ENCODE measurements around the gene LCE1F. TPM values are rescaled to one million over a fixed set of nuclear protein-coding genes. Genes with fewer than 3 reads are reported as not detected.

Gene LCE1F
- polyA plus RNA-seq, 2 donors, result not detected

DNA sequence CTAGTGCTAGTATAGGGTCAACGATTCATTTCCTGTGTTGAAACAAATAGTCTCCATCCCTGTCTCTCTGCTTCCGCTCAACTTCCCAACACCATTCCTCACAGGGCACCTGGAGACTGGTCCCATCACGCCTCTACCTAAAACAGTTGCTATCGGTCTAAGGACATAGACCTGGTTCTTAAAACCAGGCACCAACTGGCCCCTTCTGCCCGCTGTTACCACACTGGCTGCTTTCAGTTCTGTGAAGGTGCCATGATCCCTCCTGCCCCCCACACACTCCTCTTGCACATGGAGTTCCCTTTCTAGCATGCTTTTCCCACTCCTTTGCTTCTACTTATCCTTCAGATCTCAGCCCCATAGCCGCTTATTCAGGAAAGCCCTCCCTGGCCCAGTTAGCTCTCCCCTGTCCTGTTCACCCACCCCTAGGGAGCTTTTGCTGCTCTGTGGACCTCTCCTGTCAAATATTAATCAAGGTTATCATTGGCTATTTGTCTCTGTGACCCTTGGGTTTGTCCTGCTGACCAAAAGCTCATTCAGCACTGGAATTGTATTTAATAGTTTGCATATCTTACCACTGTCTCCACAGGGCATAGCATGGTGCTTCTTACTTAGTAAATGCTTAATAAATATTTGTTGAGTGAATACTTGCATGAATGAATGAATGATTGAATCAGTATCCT is 29.0 kb upstream of the LCE1F start:
- H3K27me3 ChIP-seq (ENCODE audit: control insufficient read depth in 1 of 2, insufficient read depth in 2 of 2, low read length in 2 of 2), result no peaks in the 10 kb centered on the region
- H3K27ac ChIP-seq (ENCODE audit: low read depth in 2 of 2, low read length in 1 of 2), result no peak overlapping the region
- no peaks in the 10 kb centered on the region for H3K9me3 ChIP-seq (ENCODE audit: control insufficient read depth in 2 of 2, insufficient read depth in 1 of 2, low read depth in 1 of 2, low read length in 1 of 2)
- no peaks in the 10 kb centered on the region for H3K36me3 ChIP-seq (ENCODE audit: control insufficient read depth in 2 of 2, insufficient read depth in 2 of 2, low read length in 1 of 2)
- WGBS, 2 donors, result 80 to 88% methylated on average over 6 of the region's 6 CpGs
- H3K4me1 ChIP-seq (ENCODE audit: control insufficient read depth in 2 of 2, insufficient read depth in 2 of 2, low read length in 1 of 2), result no peaks in the 10 kb centered on the region
- H3K4me3 ChIP-seq (ENCODE audit: low read depth in 1 of 2, low read length in 2 of 2), result no peak overlapping the region

DNA sequence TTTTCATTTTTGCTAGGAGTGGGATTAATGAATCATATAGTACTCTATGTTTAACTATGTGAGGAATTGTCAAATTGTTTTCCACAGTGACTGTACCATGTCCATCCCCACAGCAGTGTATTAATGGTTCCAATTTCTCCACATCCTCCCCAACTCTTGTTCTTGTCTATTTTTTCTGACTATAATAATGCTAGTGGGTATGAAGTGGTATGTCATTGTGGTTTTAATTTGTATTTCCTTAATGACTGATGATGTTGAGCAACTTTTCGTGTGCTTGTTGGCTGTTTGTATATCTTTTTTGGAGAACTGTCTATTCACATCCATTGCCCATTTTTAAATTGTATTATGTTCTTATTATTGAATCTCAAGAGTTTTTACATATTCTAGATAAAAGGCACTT is 27.1 kb upstream of the LCE1F start:
- H3K9me3 ChIP-seq (ENCODE audit: control insufficient read depth in 2 of 2, insufficient read depth in 1 of 2, low read depth in 1 of 2, low read length in 1 of 2), result no peaks in the 10 kb centered on the region
- WGBS, 2 donors, result 35 to 39% methylated on average over 1 of the region's 1 CpG
- H3K4me3 ChIP-seq (ENCODE audit: low read depth in 1 of 2, low read length in 2 of 2), result no peak overlapping the region
- H3K4me1 ChIP-seq (ENCODE audit: control insufficient read depth in 2 of 2, insufficient read depth in 2 of 2, low read length in 1 of 2), result no peaks in the 10 kb centered on the region
- no peaks in the 10 kb centered on the region for H3K27me3 ChIP-seq (ENCODE audit: control insufficient read depth in 1 of 2, insufficient read depth in 2 of 2, low read length in 2 of 2)
- no peaks in the 10 kb centered on the region for H3K36me3 ChIP-seq (ENCODE audit: control insufficient read depth in 2 of 2, insufficient read depth in 2 of 2, low read length in 1 of 2)
- no peak overlapping the region for H3K27ac ChIP-seq (ENCODE audit: low read depth in 2 of 2, low read length in 1 of 2)

DNA sequence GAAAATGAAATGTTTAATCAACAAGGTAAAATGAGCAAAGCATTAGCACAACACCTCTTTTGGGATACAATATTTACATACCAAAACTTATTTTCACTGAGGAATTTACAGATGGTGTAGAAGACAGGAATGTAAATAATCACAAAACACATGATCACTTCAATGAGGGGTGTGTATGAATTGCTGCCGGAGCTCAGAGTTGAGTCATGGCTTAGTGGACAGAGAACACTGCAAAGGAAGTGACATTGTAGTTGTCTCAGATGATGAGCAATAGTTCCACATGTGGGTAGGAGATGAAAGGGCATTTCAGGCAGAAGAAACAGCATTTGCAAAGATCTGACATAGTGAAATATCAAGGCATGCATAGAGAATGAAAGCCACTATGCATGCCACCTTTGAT is 22.7 kb upstream of the LCE1F start:
- Histone ChIP-seq H3K9me3 (ENCODE audit: control insufficient read depth in 2 of 2, insufficient read depth in 1 of 2, low read depth in 1 of 2, low read length in 1 of 2) (no peaks in the 10 kb centered on the region), H3K4me3 (ENCODE audit: low read depth in 1 of 2, low read length in 2 of 2) (no peak overlapping the region), H3K27ac (ENCODE audit: low read depth in 2 of 2, low read length in 1 of 2) (no peak overlapping the region), H3K27me3 (ENCODE audit: control insufficient read depth in 1 of 2, insufficient read depth in 2 of 2, low read length in 2 of 2) (no peaks in the 10 kb centered on the region), H3K36me3 (ENCODE audit: control insufficient read depth in 2 of 2, insufficient read depth in 2 of 2, low read length in 1 of 2) (no peaks in the 10 kb centered on the region), H3K4me1 (ENCODE audit: control insufficient read depth in 2 of 2, insufficient read depth in 2 of 2, low read length in 1 of 2) (no peaks in the 10 kb centered on the region)
- WGBS, 2 donors, result 0 to 19% methylated on average over 1 of the region's 1 CpG

DNA sequence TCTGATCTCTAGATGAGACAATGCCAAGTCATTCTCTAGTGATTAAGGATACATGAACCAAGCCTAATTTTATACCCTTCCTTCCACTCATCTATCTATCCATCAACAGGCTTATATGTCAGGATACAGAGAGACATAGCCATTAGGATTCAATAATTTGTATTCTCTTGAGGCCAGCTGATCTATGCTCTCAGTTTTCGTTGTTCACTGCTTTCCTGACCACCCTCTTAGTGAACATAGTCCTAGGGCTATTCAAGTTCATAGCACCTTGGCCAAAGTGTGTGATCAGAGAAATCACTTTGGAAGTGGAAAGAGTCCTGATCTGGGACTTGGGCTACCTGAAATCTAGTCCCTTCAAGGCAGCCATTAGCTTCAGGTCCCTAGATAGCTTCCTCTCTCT is 21.4 kb upstream of the LCE1F start:
- WGBS, 2 donors, result 34 to 51% methylated on average over 1 of the region's 1 CpG
- H3K4me3 ChIP-seq (ENCODE audit: low read depth in 1 of 2, low read length in 2 of 2), result no peak overlapping the region

DNA sequence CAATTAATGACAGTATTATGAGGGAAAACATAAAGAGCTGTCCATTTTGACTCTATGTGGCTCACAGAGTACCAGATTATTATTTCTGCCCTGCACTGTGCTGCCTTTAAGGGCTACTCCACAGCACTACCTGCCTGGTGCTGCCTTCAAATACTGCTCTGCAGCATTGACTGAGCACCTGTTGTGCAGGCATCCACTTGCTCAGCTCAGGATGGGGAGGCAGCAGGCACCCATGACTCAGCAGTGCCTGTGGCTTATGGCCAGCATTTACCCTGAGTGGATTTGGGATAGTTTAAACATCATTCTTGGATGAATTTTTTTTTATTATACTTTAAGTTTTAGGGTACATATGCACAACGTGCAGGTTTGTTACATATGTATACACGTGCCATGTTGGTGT is 18.1 kb upstream of the LCE1F start:
- Histone ChIP-seq H3K27ac (ENCODE audit: low read depth in 2 of 2, low read length in 1 of 2) (no peak overlapping the region), H3K27me3 (ENCODE audit: control insufficient read depth in 1 of 2, insufficient read depth in 2 of 2, low read length in 2 of 2) (no peaks in the 10 kb centered on the region), H3K4me1 (ENCODE audit: control insufficient read depth in 2 of 2, insufficient read depth in 2 of 2, low read length in 1 of 2) (peaks cover 0 to 20% of the 10 kb centered on the region in 2 donors), H3K36me3 (ENCODE audit: control insufficient read depth in 2 of 2, insufficient read depth in 2 of 2, low read length in 1 of 2) (peaks cover 0 to 2% of the 10 kb centered on the region in 2 donors), H3K4me3 (ENCODE audit: low read depth in 1 of 2, low read length in 2 of 2) (no peak overlapping the region), H3K9me3 (ENCODE audit: control insufficient read depth in 2 of 2, insufficient read depth in 1 of 2, low read depth in 1 of 2, low read length in 1 of 2) (peaks cover 0 to 2% of the 10 kb centered on the region in 2 donors)
- WGBS, 2 donors, result 39 to 50% methylated on average over 1 to 2 of the region's 2 CpGs

More for the DNA sequence above, 21.4 kb upstream of the LCE1F start:
- H3K27ac ChIP-seq (ENCODE audit: low read depth in 2 of 2, low read length in 1 of 2), result no peak overlapping the region
- no peaks in the 10 kb centered on the region for H3K9me3 ChIP-seq (ENCODE audit: control insufficient read depth in 2 of 2, insufficient read depth in 1 of 2, low read depth in 1 of 2, low read length in 1 of 2)
- H3K36me3 ChIP-seq (ENCODE audit: control insufficient read depth in 2 of 2, insufficient read depth in 2 of 2, low read length in 1 of 2), result no peaks in the 10 kb centered on the region
- no peaks in the 10 kb centered on the region for H3K27me3 ChIP-seq (ENCODE audit: control insufficient read depth in 1 of 2, insufficient read depth in 2 of 2, low read length in 2 of 2)
- peaks cover 0 to 2% of the 10 kb centered on the region in 2 donors for H3K4me1 ChIP-seq (ENCODE audit: control insufficient read depth in 2 of 2, insufficient read depth in 2 of 2, low read length in 1 of 2)

DNA sequence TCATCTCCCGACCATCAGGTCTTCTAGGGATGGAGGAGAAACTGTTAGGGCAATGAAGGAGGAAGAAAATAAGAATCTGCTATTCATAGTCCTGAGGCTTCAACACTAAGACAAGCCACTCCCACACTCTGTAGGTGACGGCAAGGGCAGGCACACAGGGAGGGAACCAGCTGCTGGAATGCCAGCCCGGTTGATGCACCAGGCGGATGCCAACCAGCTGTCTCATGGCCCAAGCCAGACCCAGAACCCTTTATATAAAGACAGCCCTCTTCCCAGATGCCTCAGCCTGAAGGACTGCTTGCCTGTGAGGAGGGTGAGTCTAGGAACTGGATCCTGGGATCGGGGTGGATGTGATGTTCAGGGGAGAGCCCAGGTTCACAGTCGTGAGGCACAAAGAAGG is 17.2 kb upstream of the LCE1F start, which contains the start of gene KPRP:
TSS of gene KPRP (plus strand) at position 279 of the 400 bp plus-strand sequence. CDS start 1,564 bp downstream, outside the sequence.
- H3K4me1 ChIP-seq (ENCODE audit: control insufficient read depth in 2 of 2, insufficient read depth in 2 of 2, low read length in 1 of 2), result peaks cover 0 to 20% of the 10 kb centered on the region in 2 donors
- H3K36me3 ChIP-seq (ENCODE audit: control insufficient read depth in 2 of 2, insufficient read depth in 2 of 2, low read length in 1 of 2), result peaks cover 0 to 2% of the 10 kb centered on the region in 2 donors
- no peaks in the 10 kb centered on the region for H3K27me3 ChIP-seq (ENCODE audit: control insufficient read depth in 1 of 2, insufficient read depth in 2 of 2, low read length in 2 of 2)
- H3K27ac ChIP-seq (ENCODE audit: low read depth in 2 of 2, low read length in 1 of 2), result peak within 1 kb of the TSS in 1 of 2 donors; percentile 24
- H3K9me3 ChIP-seq (ENCODE audit: control insufficient read depth in 2 of 2, insufficient read depth in 1 of 2, low read depth in 1 of 2, low read length in 1 of 2), result peaks cover 0 to 2% of the 10 kb centered on the region in 2 donors
- no peak within 1 kb of the TSS for H3K4me3 ChIP-seq (ENCODE audit: low read depth in 1 of 2, low read length in 2 of 2)
- WGBS, 2 donors, result 56 to 57% methylated on average over 6 of the region's 6 CpGs

DNA sequence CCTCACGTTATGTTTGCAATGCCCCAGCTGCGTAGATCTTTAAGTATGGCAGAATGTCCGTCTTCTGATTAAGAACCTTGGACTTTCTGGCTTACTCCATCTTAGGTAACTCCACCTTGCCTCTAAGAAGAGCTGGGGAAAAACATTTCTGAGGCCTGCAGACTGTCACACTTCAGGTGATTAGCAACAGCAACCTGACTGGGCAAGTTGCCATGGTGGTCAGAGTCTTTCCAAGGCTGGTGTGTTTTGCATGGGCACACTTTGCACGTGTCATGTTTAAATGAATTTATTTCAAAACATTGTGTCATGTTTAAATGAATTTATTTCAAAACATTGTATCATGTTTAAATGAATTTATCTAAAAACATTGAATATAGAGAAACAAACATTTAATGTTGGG is 16.3 kb upstream of the LCE1F start:
- WGBS, 2 donors, result 70 to 83% methylated on average over 4 of the region's 4 CpGs
- Histone ChIP-seq H3K9me3 (ENCODE audit: control insufficient read depth in 2 of 2, insufficient read depth in 1 of 2, low read depth in 1 of 2, low read length in 1 of 2) (peaks cover 0 to 2% of the 10 kb centered on the region in 2 donors), H3K27ac (ENCODE audit: low read depth in 2 of 2, low read length in 1 of 2) (no peak overlapping the region), H3K36me3 (ENCODE audit: control insufficient read depth in 2 of 2, insufficient read depth in 2 of 2, low read length in 1 of 2) (peaks cover 0 to 2% of the 10 kb centered on the region in 2 donors), H3K4me3 (ENCODE audit: low read depth in 1 of 2, low read length in 2 of 2) (no peak overlapping the region), H3K27me3 (ENCODE audit: control insufficient read depth in 1 of 2, insufficient read depth in 2 of 2, low read length in 2 of 2) (no peaks in the 10 kb centered on the region), H3K4me1 (ENCODE audit: control insufficient read depth in 2 of 2, insufficient read depth in 2 of 2, low read length in 1 of 2) (peaks cover 0 to 20% of the 10 kb centered on the region in 2 donors)

DNA sequence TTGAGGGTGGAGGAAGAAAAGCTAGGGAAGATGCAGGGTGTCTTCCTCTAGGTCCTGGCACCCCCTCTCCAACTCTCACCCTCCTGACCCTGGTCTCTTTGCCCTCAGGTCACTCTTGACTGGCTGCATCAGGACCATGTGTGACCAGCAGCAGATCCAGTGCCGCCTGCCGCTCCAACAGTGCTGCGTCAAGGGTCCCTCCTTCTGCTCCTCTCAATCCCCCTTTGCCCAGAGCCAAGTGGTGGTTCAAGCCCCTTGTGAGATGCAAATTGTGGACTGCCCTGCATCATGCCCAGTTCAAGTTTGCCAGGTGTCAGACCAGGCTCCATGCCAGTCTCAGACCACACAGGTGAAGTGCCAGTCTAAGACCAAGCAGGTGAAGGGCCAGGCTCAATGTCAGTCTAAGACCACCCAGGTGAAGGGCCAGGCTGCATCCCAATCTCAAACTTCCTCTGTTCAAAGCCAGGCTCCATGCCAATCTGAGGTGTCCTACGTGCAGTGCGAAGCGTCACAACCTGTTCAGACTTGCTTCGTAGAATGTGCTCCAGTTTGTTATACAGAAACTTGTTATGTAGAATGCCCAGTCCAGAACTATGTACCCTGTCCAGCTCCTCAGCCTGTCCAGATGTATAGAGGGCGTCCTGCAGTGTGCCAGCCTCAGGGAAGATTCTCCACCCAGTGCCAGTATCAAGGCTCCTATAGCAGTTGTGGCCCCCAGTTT is 15.3 kb upstream of the LCE1F start:
- H3K4me3 ChIP-seq (ENCODE audit: low read depth in 1 of 2, low read length in 2 of 2), result no peak overlapping the region
- H3K4me1 ChIP-seq (ENCODE audit: control insufficient read depth in 2 of 2, insufficient read depth in 2 of 2, low read length in 1 of 2), result peaks cover 0 to 20% of the 10 kb centered on the region in 2 donors
- no peak overlapping the region for H3K27ac ChIP-seq (ENCODE audit: low read depth in 2 of 2, low read length in 1 of 2)
- WGBS, 2 donors, result 65 to 75% methylated on average over 8 of the region's 8 CpGs
- peaks cover 0 to 2% of the 10 kb centered on the region in 2 donors for H3K9me3 ChIP-seq (ENCODE audit: control insufficient read depth in 2 of 2, insufficient read depth in 1 of 2, low read depth in 1 of 2, low read length in 1 of 2)
- H3K27me3 ChIP-seq (ENCODE audit: control insufficient read depth in 1 of 2, insufficient read depth in 2 of 2, low read length in 2 of 2), result no peaks in the 10 kb centered on the region
- H3K36me3 ChIP-seq (ENCODE audit: control insufficient read depth in 2 of 2, insufficient read depth in 2 of 2, low read length in 1 of 2), result peaks cover 0 to 2% of the 10 kb centered on the region in 2 donors

DNA sequence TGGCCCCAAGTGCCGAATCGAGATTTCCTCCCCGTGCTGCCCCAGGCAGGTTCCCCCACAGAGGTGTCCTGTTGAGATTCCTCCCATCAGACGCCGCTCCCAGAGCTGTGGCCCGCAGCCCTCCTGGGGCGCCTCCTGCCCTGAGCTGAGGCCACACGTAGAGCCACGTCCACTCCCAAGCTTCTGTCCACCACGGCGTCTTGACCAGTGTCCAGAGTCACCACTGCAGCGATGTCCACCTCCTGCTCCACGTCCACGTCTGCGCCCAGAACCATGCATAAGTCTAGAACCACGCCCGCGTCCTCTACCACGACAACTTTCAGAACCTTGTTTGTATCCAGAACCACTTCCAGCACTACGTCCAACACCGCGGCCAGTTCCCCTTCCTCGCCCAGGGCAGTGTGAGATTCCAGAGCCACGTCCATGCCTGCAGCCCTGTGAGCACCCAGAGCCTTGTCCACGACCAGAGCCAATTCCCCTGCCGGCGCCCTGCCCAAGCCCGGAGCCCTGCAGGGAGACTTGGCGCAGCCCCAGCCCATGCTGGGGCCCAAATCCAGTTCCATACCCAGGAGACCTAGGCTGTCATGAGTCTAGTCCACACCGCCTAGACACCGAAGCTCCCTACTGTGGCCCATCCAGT is 14.3 kb upstream of the LCE1F start:
- Histone ChIP-seq H3K4me3 (ENCODE audit: low read depth in 1 of 2, low read length in 2 of 2) (no peak overlapping the region), H3K4me1 (ENCODE audit: control insufficient read depth in 2 of 2, insufficient read depth in 2 of 2, low read length in 1 of 2) (peaks cover 0 to 20% of the 10 kb centered on the region in 2 donors), H3K9me3 (ENCODE audit: control insufficient read depth in 2 of 2, insufficient read depth in 1 of 2, low read depth in 1 of 2, low read length in 1 of 2) (peaks cover 0 to 2% of the 10 kb centered on the region in 2 donors), H3K36me3 (ENCODE audit: control insufficient read depth in 2 of 2, insufficient read depth in 2 of 2, low read length in 1 of 2) (peaks cover 0 to 2% of the 10 kb centered on the region in 2 donors), H3K27me3 (ENCODE audit: control insufficient read depth in 1 of 2, insufficient read depth in 2 of 2, low read length in 2 of 2) (no peaks in the 10 kb centered on the region), H3K27ac (ENCODE audit: low read depth in 2 of 2, low read length in 1 of 2) (no peak overlapping the region)
- WGBS, 2 donors, result 86% methylated on average over 31 of the region's 31 CpGs

Data from esophagus (tissue), 2 donors.